Measurements from ENCODE around the gene CSN3.
"Not testable (repeated sequence)": the region's sequence is repeated elsewhere in the genome, so short reads cannot be mapped to it uniquely, and the experiment has no call there.

The CSN3 gene, protein sequence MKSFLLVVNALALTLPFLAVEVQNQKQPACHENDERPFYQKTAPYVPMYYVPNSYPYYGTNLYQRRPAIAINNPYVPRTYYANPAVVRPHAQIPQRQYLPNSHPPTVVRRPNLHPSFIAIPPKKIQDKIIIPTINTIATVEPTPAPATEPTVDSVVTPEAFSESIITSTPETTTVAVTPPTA

GRCh38 chr4:70242297-70242696 is at the start of gene CSN3:
Gene CSN3, plus strand, starts transcription at chr4:70242597. Its CDS starts 2,223 bp downstream, at chr4:70244820.
- H3K4me1 ChIP-seq (ENCODE audit: control insufficient read depth, insufficient read depth, low read length); H3K27ac ChIP-seq (ENCODE audit: low read depth, low read length); H3K9ac ChIP-seq (ENCODE audit: low read length); H3K27me3 ChIP-seq (ENCODE audit: control insufficient read depth, insufficient read depth, low read length); H3K36me3 ChIP-seq (ENCODE audit: control insufficient read depth, insufficient read depth, low read length); H3K4me3 ChIP-seq (ENCODE audit: low read length): not testable (repeated sequence)

GRCh38 chr4:70192895-70193294 is 49.5 kb upstream of the CSN3 start:
- Histone ChIP-seq H3K4me3 (ENCODE audit: low read length) (no peak overlapping the region), H3K4me1 (ENCODE audit: control insufficient read depth, insufficient read depth, low read length) (no peaks in the 10 kb centered on the region), H3K9ac (ENCODE audit: low read length) (no peak overlapping the region), H3K27me3 (ENCODE audit: control insufficient read depth, insufficient read depth, low read length) (no peaks in the 10 kb centered on the region), H3K27ac (ENCODE audit: low read depth, low read length) (no peak overlapping the region), H3K36me3 (ENCODE audit: control insufficient read depth, insufficient read depth, low read length) (no peaks in the 10 kb centered on the region)

DNA sequence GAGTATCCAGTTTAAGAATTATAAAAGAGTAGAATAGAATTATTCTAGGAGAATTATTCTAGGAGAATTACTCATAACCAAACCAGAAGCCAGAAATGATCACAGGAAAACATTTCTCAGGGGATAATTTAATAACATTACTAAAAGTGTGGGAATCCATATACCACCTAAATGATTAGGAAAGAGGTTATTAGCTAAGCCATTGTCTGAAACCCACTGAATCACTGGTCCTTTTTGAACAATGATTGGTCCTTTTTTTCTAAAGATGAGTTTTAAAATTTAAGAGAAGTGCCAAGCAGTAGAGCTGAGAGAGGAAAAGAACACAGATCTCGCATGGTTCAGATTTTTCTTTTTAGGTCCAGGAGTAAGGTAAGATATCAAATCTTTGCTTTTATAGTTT is 47.0 kb upstream of the CSN3 start, which contains the start of gene ODAM:
Gene ODAM, plus strand, starts transcription at position 301 of the 400 bp plus-strand sequence. CDS start 819 bp downstream, outside the sequence.
- Histone ChIP-seq H3K27me3 (ENCODE audit: control insufficient read depth, insufficient read depth, low read length) (no peaks in the 10 kb centered on the region), H3K4me3 (ENCODE audit: low read length) (no peak within 1 kb of the TSS), H3K27ac (ENCODE audit: low read depth, low read length) (no peak within 1 kb of the TSS), H3K4me1 (ENCODE audit: control insufficient read depth, insufficient read depth, low read length) (no peaks in the 10 kb centered on the region), H3K9ac (ENCODE audit: low read length) (no peak within 1 kb of the TSS), H3K36me3 (ENCODE audit: control insufficient read depth, insufficient read depth, low read length) (no peaks in the 10 kb centered on the region)

DNA sequence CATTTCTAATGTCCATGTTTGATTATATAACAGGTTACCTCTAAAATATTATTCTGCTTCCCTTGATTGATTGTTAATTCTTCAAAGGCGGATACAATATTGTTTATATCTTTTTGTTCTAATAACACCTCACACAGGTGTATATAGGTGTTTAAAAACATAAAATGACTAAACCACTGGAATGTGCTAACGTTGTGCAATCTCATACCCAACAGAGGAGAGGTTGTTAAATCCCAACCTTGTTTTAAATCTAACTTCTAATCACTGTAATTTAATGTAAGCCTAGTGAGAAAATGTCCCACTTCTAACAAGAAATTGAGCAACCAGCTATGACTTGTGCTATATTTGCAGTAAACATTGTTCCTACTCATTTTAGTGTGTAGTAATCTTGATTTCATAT is 45.5 kb upstream of the CSN3 start:
- H3K4me3 ChIP-seq (ENCODE audit: low read length): no peak overlapping the region
- H3K36me3 ChIP-seq (ENCODE audit: control insufficient read depth, insufficient read depth, low read length): no peaks in the 10 kb centered on the region
- no peaks in the 10 kb centered on the region for H3K4me1 ChIP-seq (ENCODE audit: control insufficient read depth, insufficient read depth, low read length)
- H3K27me3 ChIP-seq (ENCODE audit: control insufficient read depth, insufficient read depth, low read length): no peaks in the 10 kb centered on the region
- H3K27ac ChIP-seq (ENCODE audit: low read depth, low read length): no peak overlapping the region
- H3K9ac ChIP-seq (ENCODE audit: low read length): no peak overlapping the region

DNA sequence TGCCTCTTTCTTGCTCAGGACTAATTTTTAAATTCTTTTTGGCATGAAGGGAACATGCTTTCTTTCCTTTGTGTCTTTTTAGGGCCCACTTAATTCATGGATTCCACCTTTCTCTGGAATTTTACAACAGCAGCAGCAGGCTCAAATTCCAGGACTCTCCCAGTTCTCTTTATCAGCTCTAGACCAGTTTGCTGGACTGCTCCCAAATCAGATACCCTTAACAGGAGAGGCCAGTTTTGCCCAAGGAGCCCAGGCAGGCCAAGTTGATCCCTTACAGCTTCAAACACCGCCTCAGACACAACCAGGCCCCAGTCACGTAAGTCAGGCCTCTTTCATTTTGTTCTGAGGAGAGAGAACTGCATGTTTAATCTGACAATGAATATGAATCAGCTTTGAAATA is 44.6 kb upstream of the CSN3 start:
- Histone ChIP-seq H3K27ac (ENCODE audit: low read depth, low read length) (no peak overlapping the region), H3K27me3 (ENCODE audit: control insufficient read depth, insufficient read depth, low read length) (no peaks in the 10 kb centered on the region)

DNA sequence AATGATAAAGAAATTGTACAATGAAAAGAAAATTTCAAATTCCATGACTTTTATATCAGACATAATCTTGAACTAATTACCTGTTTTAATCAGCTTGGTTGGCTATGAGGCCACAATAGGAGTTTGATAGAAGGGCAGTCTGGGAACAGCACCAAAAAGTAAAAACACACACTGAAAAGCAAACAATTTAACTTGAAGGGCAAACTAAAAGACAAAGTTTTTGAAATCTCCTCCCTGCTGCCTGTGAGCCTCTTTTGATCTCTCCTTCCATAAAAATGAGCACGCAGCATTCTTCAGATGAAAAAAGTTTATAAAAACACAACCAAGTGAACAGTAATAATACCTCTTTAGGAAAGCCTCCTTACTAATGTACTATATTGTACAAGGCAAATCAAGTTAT is 38.8 kb upstream of the CSN3 start:
- H3K4me3 ChIP-seq (ENCODE audit: low read length): no peak overlapping the region
- no peaks in the 10 kb centered on the region for H3K36me3 ChIP-seq (ENCODE audit: control insufficient read depth, insufficient read depth, low read length)
- H3K27ac ChIP-seq (ENCODE audit: low read depth, low read length): no peak overlapping the region
- no peaks in the 10 kb centered on the region for H3K27me3 ChIP-seq (ENCODE audit: control insufficient read depth, insufficient read depth, low read length)
- no peaks in the 10 kb centered on the region for H3K4me1 ChIP-seq (ENCODE audit: control insufficient read depth, insufficient read depth, low read length)
- no peak overlapping the region for H3K9ac ChIP-seq (ENCODE audit: low read length)

More for the DNA sequence above, 44.6 kb upstream of the CSN3 start:
- Histone ChIP-seq H3K9ac (ENCODE audit: low read length) (no peak overlapping the region), H3K4me3 (ENCODE audit: low read length) (no peak overlapping the region), H3K36me3 (ENCODE audit: control insufficient read depth, insufficient read depth, low read length) (no peaks in the 10 kb centered on the region), H3K4me1 (ENCODE audit: control insufficient read depth, insufficient read depth, low read length) (no peaks in the 10 kb centered on the region)

DNA sequence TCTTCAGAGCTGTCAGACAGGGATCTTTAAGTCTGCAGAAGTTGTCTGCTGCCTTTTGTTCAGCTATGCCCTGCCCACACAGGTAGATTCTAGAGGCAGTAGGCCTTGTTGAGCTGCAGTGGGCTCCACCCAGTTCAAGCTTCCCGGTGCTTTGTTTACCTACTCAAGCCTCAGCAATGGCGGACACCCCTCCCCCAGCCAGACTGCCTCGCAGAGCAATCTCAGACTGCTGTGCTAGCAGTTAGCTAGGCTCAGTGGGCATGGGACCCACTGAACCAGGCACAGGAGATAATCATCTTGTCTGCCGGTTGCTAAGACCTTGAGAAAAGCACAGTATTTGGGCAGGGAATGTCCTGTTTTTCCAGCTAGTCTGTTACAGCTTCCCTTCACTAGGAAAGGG is 29.6 kb upstream of the CSN3 start:
- H3K4me3 ChIP-seq (ENCODE audit: low read length); H3K27me3 ChIP-seq (ENCODE audit: control insufficient read depth, insufficient read depth, low read length); H3K4me1 ChIP-seq (ENCODE audit: control insufficient read depth, insufficient read depth, low read length); H3K27ac ChIP-seq (ENCODE audit: low read depth, low read length); H3K9ac ChIP-seq (ENCODE audit: low read length); H3K36me3 ChIP-seq (ENCODE audit: control insufficient read depth, insufficient read depth, low read length): not testable (repeated sequence)

- not testable (repeated sequence) for H3K9ac ChIP-seq (ENCODE audit: low read length); H3K27ac ChIP-seq (ENCODE audit: low read depth, low read length); H3K27me3 ChIP-seq (ENCODE audit: control insufficient read depth, insufficient read depth, low read length); H3K4me3 ChIP-seq (ENCODE audit: low read length); H3K36me3 ChIP-seq (ENCODE audit: control insufficient read depth, insufficient read depth, low read length); H3K4me1 ChIP-seq (ENCODE audit: control insufficient read depth, insufficient read depth, low read length)
Observed at GRCh38 chr4:70216109-70216508, 26.3 kb upstream of the CSN3 start.

DNA sequence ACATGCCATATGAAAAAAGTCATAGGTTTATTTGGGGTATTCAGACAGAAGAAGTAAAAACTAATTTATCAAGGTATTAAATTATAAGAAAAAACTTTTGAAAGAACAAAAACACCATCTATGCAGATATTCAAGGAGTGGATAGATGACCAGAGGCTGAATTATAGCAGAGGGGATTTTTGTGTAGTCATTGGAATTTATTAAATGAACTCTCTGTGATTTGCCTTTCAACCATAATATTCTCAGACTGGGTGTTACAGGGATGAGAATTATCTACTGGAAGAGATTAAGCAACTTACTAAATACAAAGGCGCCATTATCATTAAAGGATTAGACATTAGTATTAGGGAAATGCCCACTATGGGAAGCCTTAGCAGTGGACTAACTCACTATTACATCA is 25.8 kb upstream of the CSN3 start:
- not testable (repeated sequence) for H3K4me3 ChIP-seq (ENCODE audit: low read length); H3K27me3 ChIP-seq (ENCODE audit: control insufficient read depth, insufficient read depth, low read length); H3K4me1 ChIP-seq (ENCODE audit: control insufficient read depth, insufficient read depth, low read length); H3K9ac ChIP-seq (ENCODE audit: low read length); H3K36me3 ChIP-seq (ENCODE audit: control insufficient read depth, insufficient read depth, low read length); H3K27ac ChIP-seq (ENCODE audit: low read depth, low read length)

GRCh38 chr4:70221389-70221788 is 21.0 kb upstream of the CSN3 start:
- H3K27me3 ChIP-seq (ENCODE audit: control insufficient read depth, insufficient read depth, low read length); H3K9ac ChIP-seq (ENCODE audit: low read length); H3K4me3 ChIP-seq (ENCODE audit: low read length); H3K36me3 ChIP-seq (ENCODE audit: control insufficient read depth, insufficient read depth, low read length); H3K27ac ChIP-seq (ENCODE audit: low read depth, low read length); H3K4me1 ChIP-seq (ENCODE audit: control insufficient read depth, insufficient read depth, low read length): not testable (repeated sequence)

DNA sequence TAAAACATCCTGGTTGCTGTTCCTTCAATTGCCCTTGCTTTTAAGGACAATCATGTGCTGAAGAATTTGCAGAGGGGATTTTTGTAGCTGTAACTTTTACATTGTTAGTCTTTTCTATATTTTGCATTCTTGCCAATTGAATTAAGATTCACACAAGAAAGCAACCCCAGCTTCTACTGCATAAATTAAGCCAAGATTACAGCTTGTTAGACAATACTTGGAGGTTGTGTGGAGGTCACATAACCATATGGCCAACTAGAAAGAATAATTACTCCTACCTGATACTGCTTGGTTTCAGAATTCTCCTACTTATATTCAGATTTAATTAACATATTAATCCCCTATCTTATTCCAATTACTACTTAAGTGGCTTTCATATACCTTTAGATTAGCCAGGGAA is 20.6 kb upstream of the CSN3 start:
- not testable (repeated sequence) for H3K27me3 ChIP-seq (ENCODE audit: control insufficient read depth, insufficient read depth, low read length); H3K4me1 ChIP-seq (ENCODE audit: control insufficient read depth, insufficient read depth, low read length); H3K4me3 ChIP-seq (ENCODE audit: low read length); H3K9ac ChIP-seq (ENCODE audit: low read length); H3K27ac ChIP-seq (ENCODE audit: low read depth, low read length); H3K36me3 ChIP-seq (ENCODE audit: control insufficient read depth, insufficient read depth, low read length)

- no peaks in the 10 kb centered on the region for H3K36me3 ChIP-seq (ENCODE audit: control insufficient read depth, insufficient read depth, low read length)
- no peak within 1 kb of the TSS for H3K4me3 ChIP-seq (ENCODE audit: low read length)
- no peaks in the 10 kb centered on the region for H3K4me1 ChIP-seq (ENCODE audit: control insufficient read depth, insufficient read depth, low read length)
- H3K27me3 ChIP-seq (ENCODE audit: control insufficient read depth, insufficient read depth, low read length): no peaks in the 10 kb centered on the region
- no peak within 1 kb of the TSS for H3K27ac ChIP-seq (ENCODE audit: low read depth, low read length)
- H3K9ac ChIP-seq (ENCODE audit: low read length): no peak within 1 kb of the TSS
Observed at GRCh38 chr4:70225824-70226223, 16.6 kb upstream of the CSN3 start, which contains the start of gene FDCSP. Gene FDCSP, plus strand, starts transcription at chr4:70226124. Its CDS starts 5,071 bp downstream, at chr4:70231195.

- H3K27ac ChIP-seq (ENCODE audit: low read depth, low read length): no peak overlapping the region
- no peaks in the 10 kb centered on the region for H3K4me1 ChIP-seq (ENCODE audit: control insufficient read depth, insufficient read depth, low read length)
- H3K36me3 ChIP-seq (ENCODE audit: control insufficient read depth, insufficient read depth, low read length): no peaks in the 10 kb centered on the region
- no peak overlapping the region for H3K4me3 ChIP-seq (ENCODE audit: low read length)
- no peaks in the 10 kb centered on the region for H3K27me3 ChIP-seq (ENCODE audit: control insufficient read depth, insufficient read depth, low read length)
- no peak overlapping the region for H3K9ac ChIP-seq (ENCODE audit: low read length)
Observed at GRCh38 chr4:70236125-70236524, 6.3 kb upstream of the CSN3 start.
